GM18868 (cell line): Measurements from ENCODE around the gene TSTD2.
"Not testable (repeated sequence)": the region's sequence is repeated elsewhere in the genome, so short reads cannot be mapped to it uniquely, and the experiment has no call there.

Source experiments
- ATAC-seq: cut with Tn5 transposase; IDR thresholded peaks from one replicate; pipeline ENCODE4 v1.9.1; 2021; ENCODE audit warnings: mild to moderate bottlenecking, moderate library complexity; ENCODE audit not compliant: unreplicated experiment

TSTD2 gene

DNA sequence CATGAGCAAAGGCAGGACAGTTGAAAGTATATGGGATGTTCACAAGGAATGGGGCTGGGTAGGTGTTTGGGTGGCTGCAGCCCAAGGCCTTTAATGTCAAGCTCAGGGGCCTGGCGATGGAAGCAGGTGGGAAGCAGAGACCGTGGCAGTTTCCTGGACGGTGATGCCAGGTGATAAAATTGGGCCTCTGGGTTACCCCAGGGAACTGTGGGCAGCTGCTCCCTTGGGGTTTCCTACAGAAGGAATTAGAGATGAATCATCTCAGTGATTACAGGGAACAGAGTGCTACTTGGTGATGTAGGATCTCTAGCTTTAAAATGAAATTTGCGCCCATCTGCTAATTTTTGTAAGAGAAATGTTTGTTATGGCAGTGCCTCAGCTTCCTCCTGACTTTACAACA, 39.2 kb downstream of the TSTD2 start:
- ATAC-seq: no peak

DNA sequence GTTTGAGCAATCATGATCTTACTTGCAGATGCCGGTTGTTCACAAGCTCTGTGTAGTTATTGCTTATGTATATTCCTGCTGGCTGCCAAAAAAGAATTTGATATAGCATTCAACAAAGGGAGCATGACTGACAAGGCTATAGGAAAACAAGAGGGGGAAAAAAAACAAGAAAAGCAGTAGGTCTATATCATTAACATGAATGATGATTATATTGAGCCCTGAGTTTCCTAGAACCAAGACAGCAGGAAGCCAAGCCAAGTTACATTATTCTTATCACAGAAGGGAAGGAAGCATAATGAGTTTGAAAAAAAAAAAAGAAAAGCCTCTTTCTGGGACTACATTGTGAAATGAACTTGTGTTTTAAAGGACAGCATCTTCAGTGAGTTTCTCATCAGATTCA, 41.0 kb downstream of the TSTD2 start:
- no peak for ATAC-seq

DNA sequence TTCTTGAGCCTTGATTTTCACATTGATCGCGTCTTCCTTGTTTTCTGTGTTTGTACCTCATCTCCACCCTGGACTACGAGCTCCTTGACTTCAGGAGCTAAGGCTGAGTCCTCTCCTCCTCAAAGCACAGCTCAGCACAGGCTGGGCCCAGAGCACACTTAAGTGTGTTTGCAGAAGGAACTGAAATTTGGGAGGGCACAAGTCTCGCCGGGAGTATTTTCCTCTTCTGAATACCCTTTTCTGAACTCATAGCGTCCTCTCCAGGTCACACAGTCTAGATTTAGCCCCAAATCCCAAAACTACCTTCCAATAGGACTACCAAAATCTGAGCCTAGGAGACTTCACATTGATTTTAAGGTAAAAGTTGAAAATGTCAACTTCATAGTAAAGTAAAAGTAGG, 41.6 kb downstream of the TSTD2 start:
- ATAC-seq: no peak

DNA sequence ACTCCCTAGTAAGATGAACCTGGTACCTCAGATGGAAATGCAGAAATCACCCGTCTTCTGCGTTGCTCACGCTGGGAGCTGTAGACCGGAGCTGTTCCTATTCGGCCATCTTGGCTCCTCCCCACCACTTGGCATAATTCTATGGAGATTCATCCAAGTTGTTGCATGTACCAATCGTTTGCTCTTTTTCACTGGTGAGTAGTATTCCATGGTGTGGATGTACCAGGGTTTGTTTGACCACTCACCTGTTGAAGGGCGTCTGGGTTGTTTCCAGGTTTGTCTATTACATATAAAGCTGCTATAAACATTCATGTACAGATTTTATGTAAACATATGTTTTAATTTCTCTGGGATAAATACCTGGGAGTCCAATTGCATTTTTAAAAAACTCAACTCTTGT, 46.3 kb downstream of the TSTD2 start:
- not testable (repeated sequence) for ATAC-seq

DNA sequence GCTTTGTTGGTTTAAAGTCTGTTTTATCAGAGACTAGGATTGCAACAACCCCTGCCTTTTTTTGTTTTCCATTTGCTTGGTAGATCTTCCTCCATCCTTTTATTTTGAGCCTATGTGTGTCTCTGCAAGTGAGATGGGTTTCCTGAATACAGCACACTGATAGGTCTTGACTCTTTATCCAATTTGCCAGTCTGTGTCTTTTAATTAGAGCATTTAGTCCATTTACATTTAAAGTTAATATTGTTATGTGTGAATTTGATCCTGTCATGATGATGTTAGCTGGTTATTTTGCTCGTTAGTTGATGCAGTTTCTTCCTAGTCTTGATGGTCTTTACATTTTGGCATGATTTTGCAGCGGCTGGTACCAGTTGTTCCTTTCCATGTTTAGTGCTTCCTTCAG, 48.4 kb downstream of the TSTD2 start:
- not testable (repeated sequence) for ATAC-seq

DNA sequence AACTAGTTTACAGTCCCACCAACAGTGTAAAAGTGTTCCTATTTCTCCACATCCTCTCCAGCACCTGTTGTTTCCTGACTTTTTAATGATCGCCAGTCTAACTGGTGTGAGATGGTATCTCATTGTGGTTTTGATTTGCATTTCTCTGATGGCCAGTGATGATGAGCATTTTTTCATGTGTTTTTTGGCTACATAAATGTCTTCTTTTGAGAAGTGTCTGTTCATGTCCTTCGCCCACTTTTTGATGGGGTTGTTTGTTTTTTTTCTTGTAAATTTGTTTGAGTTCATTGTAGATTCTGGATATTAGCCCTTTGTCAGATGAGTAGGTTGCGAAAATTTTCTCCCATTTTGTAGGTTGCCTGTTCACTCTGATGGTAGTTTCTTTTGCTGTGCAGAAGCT, 51.6 kb downstream of the TSTD2 start:
- ATAC-seq: not testable (repeated sequence)

DNA sequence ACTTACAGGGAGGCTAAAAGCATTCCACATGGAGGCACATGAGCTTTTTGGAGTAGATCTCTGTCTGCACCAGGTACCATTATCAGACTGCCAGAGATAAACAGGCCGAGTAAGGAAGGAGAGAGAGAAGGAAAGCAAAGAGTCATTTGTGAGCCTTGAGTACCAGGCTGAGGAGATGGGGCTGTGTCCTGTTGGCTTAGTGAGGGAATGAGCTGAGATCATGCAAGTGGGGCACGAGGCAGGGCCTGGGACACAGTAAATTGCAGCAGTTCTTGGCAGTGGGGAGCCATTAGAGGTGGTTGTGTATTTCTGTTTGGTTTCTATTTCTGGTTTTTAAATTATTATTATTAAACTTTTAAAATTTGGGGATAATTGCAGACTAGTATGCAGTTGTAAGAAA, 53.3 kb downstream of the TSTD2 start:
- ATAC-seq: no peak

DNA sequence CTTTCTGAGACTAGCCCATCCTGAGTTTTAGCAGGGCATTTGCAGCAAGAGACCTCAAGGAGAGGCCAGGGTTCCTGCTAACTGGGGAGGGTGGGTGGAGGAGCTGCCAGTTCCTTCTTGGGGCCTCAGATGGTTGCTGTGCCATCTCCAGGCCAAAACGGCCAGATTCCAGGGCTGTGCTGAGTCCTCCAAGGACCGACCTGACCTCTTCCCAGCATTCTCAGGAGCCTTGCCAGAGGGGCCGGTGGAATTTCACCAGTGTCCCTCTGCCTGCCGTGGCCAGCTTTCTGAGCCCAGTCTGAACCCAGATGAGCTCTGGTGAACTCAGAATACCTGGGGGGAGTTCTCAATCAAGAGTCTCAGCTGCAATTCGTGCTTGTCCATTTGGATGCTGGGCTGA, 54.3 kb downstream of the TSTD2 start:
- no peak for ATAC-seq

DNA sequence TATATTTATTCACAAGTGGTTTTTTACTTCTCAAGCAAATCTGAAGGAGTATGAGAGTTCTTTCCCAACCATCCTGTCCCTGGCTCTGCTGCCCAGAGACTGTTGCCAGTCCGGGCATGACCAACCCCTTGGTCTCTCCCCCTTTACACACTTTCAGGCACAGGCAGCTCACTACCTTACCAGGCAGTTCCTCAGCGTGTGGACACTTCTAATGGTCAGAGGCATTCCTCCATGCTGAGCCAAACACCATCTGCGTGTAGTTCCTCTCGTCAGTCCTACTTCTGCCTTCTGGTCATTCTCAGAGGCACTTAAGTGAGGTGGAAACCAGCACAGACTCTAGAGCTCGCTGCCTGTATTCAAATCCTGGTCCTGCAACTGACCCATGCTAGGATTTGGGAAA, 56.1 kb downstream of the TSTD2 start:
- no peak for ATAC-seq

DNA sequence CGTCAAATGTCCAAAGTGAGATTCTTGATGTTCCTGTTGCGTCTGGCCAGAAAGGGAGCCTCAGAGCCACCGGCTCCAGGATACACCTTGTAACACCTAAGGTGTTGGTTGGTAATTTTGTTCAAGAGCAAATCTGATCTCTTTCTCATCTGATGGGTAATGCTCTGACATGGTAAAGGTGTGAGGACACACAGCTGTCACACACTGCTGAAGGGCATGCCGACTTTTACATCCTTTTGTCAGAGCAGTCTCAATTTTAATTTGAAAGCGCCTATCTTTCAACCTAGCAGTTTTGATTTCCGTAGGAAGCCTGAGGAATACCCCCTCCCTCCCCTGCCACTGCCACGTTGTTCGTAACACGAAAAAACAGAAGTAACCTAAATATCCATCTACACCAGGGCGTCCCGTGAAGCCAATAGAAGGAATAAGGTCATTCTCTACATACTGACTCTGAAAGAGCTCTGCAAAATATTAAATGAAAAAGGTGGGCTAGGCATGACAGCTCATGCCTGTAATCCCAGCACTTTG, 57.4 kb downstream of the TSTD2 start:
- ATAC-seq: no peak

DNA sequence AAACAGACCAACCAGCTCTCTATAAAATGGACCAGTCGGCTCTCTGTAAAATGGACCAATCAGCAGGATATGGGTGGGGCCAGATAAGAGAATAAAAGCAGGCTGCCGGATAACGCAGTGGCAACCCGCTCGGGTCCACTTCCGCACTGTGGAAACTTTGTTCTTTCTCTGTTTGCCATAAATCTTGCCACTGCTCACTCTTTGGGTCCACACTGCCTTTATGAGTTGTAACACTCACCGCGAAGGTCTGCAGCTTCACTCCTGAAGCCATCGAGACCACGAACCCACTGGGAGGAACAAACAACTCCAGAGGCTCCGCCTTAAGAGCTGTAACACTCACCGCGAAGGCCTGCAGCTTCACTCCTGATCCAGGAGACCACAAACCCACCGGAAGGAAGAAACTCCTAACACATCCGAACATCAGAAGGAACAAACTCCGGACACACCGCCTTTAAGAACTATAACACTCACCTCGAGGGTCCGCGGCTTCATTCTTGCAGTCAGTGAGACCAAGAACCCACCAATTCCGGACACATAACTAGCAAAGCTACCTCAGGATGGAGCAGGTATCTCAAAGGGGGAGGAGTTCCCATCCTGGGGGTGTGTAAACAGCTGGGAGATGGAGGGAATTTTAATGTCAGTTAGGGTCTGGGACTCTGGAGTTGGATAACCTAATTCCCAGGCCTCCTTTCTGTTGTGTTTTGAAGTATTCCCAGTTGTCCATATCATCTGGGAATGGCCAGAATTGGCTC, 58.1 kb downstream of the TSTD2 start:
- not testable (repeated sequence) for ATAC-seq

DNA sequence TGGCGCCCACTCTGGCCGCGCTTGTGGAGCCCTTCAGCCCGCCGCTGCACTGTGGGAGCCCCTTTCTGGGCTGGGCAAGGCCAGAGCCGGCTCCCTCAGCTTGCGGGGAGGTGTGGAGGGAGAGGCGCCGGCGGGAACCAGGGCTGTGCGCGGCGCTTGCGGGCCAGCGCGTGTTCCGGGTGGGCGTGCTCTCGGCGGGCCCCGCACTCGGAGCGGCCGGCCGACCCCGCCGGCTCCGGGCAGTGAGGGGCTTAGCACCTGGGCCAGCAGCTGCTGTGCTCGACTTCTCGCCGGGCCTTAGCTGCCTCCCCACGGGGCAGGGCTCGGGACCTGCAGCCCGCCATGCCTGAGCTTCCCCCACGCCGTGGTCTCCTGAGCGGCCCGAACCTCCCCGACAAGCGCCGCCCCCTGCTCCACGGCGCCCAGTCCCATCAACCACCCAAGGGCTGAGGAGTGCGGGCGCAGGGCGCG, 59.0 kb downstream of the TSTD2 start:
- ATAC-seq: not testable (repeated sequence)

DNA sequence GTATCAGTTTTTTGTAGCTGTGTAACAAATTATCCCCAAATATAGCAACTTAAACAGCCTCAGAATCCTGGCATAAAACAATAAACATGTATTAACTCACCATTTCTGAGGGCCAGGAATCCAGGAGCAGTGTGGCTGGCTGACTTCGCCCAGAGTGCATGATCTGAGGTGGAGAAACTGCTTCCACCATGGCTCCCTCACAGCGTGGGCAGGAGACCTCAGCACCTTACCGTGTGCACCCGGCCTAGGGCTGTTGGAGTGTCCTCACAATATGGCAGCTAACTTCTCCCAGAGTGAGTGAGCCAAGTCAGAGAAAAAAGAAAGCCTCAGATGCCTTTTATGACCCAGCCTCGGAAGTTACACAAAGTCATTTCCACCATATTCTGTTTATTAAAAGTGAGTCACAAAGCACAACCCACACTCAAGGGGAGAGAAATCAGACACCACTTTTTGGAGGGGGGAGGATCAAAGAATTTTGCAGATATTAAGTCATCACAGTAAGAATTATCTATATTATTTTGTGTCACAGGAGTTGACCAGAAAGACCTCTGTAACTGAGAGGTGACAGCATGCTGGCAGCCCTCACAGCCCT, 59.6 kb downstream of the TSTD2 start:
- ATAC-seq: no peak

DNA sequence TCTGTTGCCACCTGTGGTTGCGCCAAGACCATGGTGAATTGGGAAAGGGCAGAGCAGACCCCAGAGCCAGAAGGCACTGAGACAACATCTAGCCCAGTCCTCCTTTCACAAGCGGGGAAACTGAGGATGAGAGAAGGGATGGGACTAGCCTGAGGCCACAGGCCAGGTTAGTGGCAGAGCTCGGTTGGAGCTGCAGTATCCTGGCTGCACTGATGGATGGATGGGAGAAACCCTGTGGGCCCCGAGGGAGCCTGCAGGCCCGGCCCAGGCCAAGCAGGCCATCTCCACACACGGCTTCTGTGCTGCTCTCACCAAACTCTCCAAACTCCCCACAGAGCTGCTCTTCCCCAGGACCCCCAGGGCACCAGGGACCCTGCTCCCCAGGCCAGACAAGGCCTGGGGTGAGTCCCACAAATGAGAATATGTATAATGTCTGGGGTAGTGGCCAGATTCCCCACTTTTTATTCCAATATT, 60.2 kb downstream of the TSTD2 start:
- no peak for ATAC-seq

DNA sequence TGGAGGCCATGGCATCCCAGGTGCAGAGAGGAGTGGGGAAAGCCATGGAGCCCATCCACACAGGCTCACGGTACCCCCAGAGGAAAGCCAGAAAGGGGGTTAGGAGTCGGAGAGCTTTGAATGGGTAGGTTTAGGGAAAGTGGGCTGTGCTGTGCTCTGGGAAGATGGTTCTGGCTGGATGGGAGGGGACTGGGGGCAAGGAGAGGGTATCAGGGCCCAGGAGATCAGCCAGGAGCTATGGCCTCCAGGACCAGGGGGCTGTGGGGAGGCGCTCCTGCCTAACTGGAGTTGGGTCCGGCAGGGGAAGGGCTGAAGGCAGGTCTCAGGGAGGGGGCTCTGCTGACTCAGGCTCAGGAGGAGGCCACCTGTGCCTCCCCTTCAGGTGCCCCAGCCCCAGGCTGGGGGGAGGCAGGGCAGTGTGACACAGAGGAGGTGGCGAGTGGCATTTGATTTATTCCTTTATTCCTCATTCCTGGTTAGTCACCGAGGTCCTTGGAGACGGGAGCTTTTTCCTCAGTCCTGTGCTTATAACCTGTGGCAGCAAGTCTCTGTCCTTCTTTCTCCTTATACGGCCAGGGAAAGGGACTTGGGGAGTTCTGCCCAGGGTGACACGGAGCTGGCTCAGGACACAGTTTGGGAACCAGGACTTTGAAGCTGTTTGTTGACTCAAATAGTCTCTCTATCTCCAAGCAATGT, 60.8 kb downstream of the TSTD2 start:
- no peak for ATAC-seq

DNA sequence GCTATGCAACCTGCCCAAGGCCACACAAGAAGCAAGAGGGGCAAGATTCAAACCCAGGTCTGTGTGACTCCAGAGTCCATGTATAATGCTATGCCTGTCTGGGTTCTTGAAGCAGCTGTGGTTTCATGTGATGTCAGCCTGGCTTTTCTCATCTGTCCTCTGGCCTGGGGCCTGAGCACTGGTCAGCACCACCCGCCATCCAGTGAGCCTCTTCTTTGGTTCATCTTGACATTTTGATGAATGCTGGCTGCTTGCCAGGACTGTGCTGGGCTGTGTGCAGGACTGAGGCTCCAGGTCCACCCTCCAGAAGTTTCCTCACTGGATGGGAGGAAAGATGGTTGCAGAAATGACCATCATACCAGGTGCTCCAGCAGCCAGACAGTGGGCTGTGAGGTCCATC, 61.5 kb downstream of the TSTD2 start:
- no peak for ATAC-seq

DNA sequence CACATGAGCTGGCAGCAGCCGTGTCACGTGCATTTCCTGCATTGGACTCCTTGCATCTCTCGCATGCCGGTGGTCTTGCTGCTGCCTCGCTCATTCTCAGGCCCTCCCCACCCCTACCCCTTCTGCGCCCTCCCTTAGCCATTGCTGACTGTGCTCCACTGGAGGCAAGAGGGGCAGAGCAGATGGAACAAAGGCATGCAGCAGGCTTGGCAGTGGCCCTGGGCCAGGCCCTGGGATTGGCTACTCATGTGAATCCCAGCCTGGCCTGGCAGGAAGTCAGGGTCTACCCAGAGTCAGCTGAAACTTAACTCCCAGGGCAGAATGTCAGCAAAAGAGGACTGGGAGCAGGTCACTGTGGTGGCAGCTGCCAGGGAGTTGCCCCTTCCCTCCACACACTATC, 62.3 kb downstream of the TSTD2 start:
- no peak for ATAC-seq

DNA sequence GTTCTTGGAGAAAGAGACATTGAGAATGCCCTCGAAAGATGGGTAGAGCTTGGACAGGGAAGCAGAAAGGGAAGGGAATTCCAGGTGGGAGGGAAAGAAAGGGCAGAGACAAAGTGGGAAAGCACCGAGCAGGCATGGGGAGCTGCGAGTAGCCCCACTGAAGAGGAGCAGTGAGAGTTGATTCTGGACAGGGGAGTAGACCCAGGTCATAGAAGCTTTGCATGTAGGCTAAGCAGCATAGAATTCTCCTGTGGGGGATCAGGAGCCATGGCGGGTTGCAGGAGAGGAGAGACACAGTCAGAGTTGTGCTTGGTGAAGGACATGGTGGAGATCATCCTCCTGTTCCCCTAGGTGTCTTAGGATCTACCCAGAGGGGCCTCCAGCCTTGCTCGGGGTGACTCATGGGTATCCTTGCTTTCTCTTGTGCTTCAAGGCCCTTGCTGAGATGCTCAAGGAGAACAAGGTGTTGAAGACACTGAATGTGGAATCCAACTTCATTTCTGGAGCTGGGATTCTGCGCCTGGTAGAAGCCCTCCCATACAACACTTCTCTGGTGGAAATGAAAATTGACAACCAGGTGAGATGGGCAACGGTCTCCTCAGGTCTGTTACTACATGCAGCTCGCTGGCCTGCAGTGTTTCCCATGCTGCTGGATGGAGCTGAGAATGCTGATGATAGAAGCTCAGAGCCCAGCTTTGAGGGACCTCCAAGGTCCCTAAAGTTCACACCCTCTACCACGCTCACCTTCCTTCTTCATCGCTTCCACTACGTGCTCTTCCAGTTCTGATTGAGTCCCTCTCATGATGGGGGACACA, 64.5 kb downstream of the TSTD2 start:
- ATAC-seq: no peak

DNA sequence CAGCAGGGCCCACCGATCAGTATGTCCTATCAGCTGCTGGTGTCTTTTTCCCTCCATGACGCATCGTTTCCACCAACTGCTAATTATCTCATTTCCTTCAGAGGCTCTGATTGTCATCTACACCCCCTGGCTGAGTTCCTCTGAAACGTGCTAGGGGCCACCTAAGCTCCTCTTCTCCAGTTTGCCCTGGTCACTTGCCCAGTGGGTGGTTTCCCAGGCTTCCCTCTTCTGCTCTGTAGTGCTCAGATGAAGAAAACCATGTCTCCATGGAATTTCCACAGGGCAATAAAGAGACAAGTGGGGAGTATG, 65.3 kb downstream of the TSTD2 start:
- no peak for ATAC-seq

DNA sequence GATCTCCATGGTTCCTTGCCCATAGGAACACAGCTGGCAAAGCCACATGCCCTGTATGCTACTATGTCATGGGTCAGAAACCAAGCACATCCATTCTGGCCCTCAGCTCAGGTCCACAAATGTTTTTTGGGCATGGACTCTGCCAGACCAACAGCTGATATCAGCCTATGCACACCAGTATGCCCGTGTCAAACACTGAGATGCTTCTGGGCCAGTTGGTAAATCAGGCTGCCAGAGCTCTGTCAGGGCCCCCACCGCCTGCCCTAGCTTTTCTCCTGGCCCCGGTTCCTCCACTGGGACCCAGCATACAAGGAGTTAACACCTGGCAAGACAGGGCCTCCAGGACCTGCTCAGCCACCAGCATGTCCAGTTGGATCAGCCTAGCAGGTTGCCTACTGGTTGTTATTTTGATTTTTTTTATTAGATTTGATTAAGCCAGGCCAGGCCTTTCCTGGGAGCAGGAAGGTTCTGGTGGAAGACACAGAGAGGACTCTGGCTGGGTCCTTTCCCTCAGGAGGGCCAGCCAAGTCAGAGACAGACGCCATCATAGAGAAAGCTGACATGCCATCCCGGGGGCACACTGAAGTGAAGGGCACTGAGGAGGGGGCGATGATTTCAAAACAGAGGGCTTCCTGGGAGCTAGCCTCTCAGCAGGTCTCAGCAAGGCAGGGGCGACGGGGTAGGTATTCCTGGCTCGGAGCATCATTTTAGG, 65.8 kb downstream of the TSTD2 start:
- no peak for ATAC-seq
